K562 (cell line): ENCODE data around the gene ZNF32. TPM values are rescaled to one million over a fixed set of nuclear protein-coding genes. Genes with fewer than 3 reads are reported as not detected.

ENCODE experiments used
- ATAC-seq: fragments of 200-7000 bp; cut with Tn5 transposase; 3 replicates; pipeline ENCODE4 v1.9.1; 2020; ENCODE audit warnings: moderate library complexity
- BruUV-seq: library from RNA; stranded (reverse); fragments of 400-500 nt; replicated peaks from 2 replicates; lab custom pipeline; 2021; lab: Mats Ljungman, UMichigan
- CTCF ChIA-PET: fragments of 300-600 bp; formaldehyde crosslinking; extraction: SDS; loops from one replicate; lab custom pipeline; 2021; ENCODE audit warnings: low intra/inter-chr PET ratio; lab: Yijun Ruan, JAX
- POLR2A ChIA-PET: fragments of 300-600, 350-650 bp; sonication (Branson Sonifier 250); formaldehyde crosslinking; extraction: SDS; loops from one replicate; lab custom pipeline; 2021; ENCODE audit warnings: antibody characterized with exemption, inconsistent platforms; lab: Yijun Ruan, JAX
- DNase-seq, 4 experiments: peaks; one replicate each; pipeline versions ENCODE4 v3.0.0 to v3.0.0-alpha.2; 2011 to 2018; ENCODE audit warnings: low spot score in 3 of 4, mixed read lengths in 3 of 4; ENCODE audit errors: extremely low read depth in 1 of 4
- FAIRE-seq: peaks from 2 replicates; lab custom pipeline; 2011; peaks lifted over from hg19 to GRCh38; lab: Jason Lieb, UNC
- H2AFZ ChIP-seq: 2 replicates; pipeline ENCODE4 v1.6.0; 2011; ENCODE audit warnings: low read depth, low read length, control low read depth, inconsistent platforms
- H3K27ac ChIP-seq: fragments of 200-600 bp; 3 replicates; pipeline ENCODE4 v1.8.0; 2011; ENCODE audit warnings: low read depth, mild to moderate bottlenecking, control low read depth, inconsistent platforms, low read length, moderate library complexity, mixed read lengths; ENCODE audit errors: extremely low read depth
- H3K27me3 ChIP-seq, 2 experiments: fragments of 300-600 bp in 1 of 2; 2 replicates in 1 of 2; 3 replicates in 1 of 2; pipeline versions ENCODE4 v1.6.0 to v1.8.0; 2011; ENCODE audit warnings: inconsistent platforms in 2 of 2, low read length in 2 of 2, mild to moderate bottlenecking in 1 of 2, mixed read lengths in 1 of 2, moderate library complexity in 1 of 2; ENCODE audit not compliant: control insufficient read depth in 2 of 2, insufficient read depth in 2 of 2
- H3K36me3 ChIP-seq: fragments of 300-600 bp; 3 replicates; pipeline ENCODE4 v1.8.0; 2011; ENCODE audit warnings: mild to moderate bottlenecking, low read length, inconsistent platforms; ENCODE audit not compliant: control insufficient read depth, insufficient read depth
- H3K4me1 ChIP-seq, 2 experiments: fragments of 200-600 bp in 1 of 2; replicated peaks in 1 of 2; 2 replicates in 1 of 2; 3 replicates in 1 of 2; pipeline versions ENCODE4 v1.5.1 to v1.8.0; 2011; ENCODE audit warnings: inconsistent platforms in 2 of 2, low read length in 2 of 2, mild to moderate bottlenecking in 1 of 2, mixed read lengths in 1 of 2, moderate library complexity in 1 of 2; ENCODE audit not compliant: control insufficient read depth in 2 of 2, insufficient read depth in 2 of 2
- H3K4me2 ChIP-seq: 2 replicates; pipeline ENCODE4 v1.6.1; 2011; ENCODE audit warnings: low read length, control low read depth, inconsistent platforms, mixed read lengths; ENCODE audit not compliant: insufficient read depth
- H3K4me3 ChIP-seq: fragments of 200-600 bp; sonication (generic), shearing (Covaris generic); 2 replicates; pipeline ENCODE4 v1.5.1; 2016; ENCODE audit warnings: control low read depth, inconsistent platforms
- H3K79me2 ChIP-seq: fragments of 200-600 bp; 3 replicates; pipeline ENCODE4 v1.8.0; 2011; ENCODE audit warnings: low read length, inconsistent platforms; ENCODE audit not compliant: control insufficient read depth, insufficient read depth
- H3K9ac ChIP-seq, 2 experiments: 2 replicates each; pipeline versions ENCODE4 v1.6.0 to v1.6.1; 2011; ENCODE audit warnings: low read depth in 2 of 2, low read length in 2 of 2, control low read depth in 1 of 2, inconsistent platforms in 1 of 2, mild to moderate bottlenecking in 1 of 2, mixed read lengths in 1 of 2; ENCODE audit not compliant: insufficient read depth in 1 of 2
- H3K9me1 ChIP-seq: one replicate; pipeline ENCODE4 v1.6.0; 2011; ENCODE audit warnings: inconsistent platforms, mild to moderate bottlenecking, low read length, moderate library complexity; ENCODE audit not compliant: control insufficient read depth, insufficient read depth
- H3K9me3 ChIP-seq: replicated peaks from 2 replicates; pipeline ENCODE4 v1.5.1; 2011; ENCODE audit warnings: low read depth, low read length, inconsistent platforms; ENCODE audit not compliant: control insufficient read depth, insufficient read depth
- H4K20me1 ChIP-seq: replicated peaks from 2 replicates; pipeline ENCODE4 v1.6.1; 2011; ENCODE audit warnings: low read length, inconsistent platforms, mixed read lengths; ENCODE audit not compliant: control insufficient read depth, insufficient read depth
- CBX1 ChIP-seq: sonication (generic); IDR thresholded peaks from 2 replicates; pipeline ENCODE4 v1.6.1; 2016; ENCODE audit warnings: antibody characterized with exemption, low read depth, mild to moderate bottlenecking
- CBX3 ChIP-seq, 2 experiments: IDR thresholded peaks; 1 replicate in 1 of 2; 2 replicates in 1 of 2; pipeline ENCODE4 v1.6.1; 2012; ENCODE audit warnings: inconsistent platforms in 2 of 2, low read length in 2 of 2, borderline replicate concordance in 1 of 2, control low read depth in 1 of 2
- CBX5 ChIP-seq: IDR thresholded peaks from 2 replicates; pipeline ENCODE4 v1.6.1; 2014; ENCODE audit warnings: low read depth, borderline replicate concordance
- MTA2 ChIP-seq: fragments of 450-650 bp; IDR thresholded peaks from 2 replicates; pipeline ENCODE4 v1.6.1; 2016; ENCODE audit warnings: low read depth
- NUFIP1 ChIP-seq: fragments of 450-650 bp; IDR thresholded peaks from 2 replicates; pipeline ENCODE4 v1.6.1; 2018; ENCODE audit not compliant: partially characterized antibody
- RBM25 ChIP-seq: fragments of 200-400 bp; formaldehyde crosslinking; IDR thresholded peaks from 2 replicates; pipeline ENCODE4 v1.6.1; 2018; ENCODE audit warnings: low read length, low read depth, moderate library complexity; ENCODE audit not compliant: severe bottlenecking
- SOX6 ChIP-seq: fragments of 450-650 bp; IDR thresholded peaks from 2 replicates; pipeline ENCODE4 v1.6.1; 2014; ENCODE audit warnings: mild to moderate bottlenecking
- TRIM24 ChIP-seq, 2 experiments: fragments of 450-650 bp; IDR thresholded peaks; 2 replicates each; pipeline ENCODE4 v1.6.1; 2016
- TRIM28 ChIP-seq: fragments of 450-650 bp; IDR thresholded peaks from 2 replicates; pipeline ENCODE4 v1.6.1; 2017
- XRCC3 ChIP-seq: fragments of 450-650 bp; IDR thresholded peaks from 2 replicates; pipeline ENCODE4 v1.6.1; 2017; ENCODE audit warnings: mild to moderate bottlenecking, moderate library complexity
- ZNF695 ChIP-seq: fragments of 450-650 bp; formaldehyde crosslinking; IDR thresholded peaks from 2 replicates; pipeline ENCODE4 v1.4.0; 2020; ENCODE audit warnings: mild to moderate bottlenecking, moderate library complexity
- ZNF75A ChIP-seq: fragments of 450-650 bp; formaldehyde crosslinking; IDR thresholded peaks from 2 replicates; pipeline ENCODE4 v1.4.0; 2020; ENCODE audit warnings: mild to moderate bottlenecking
- WGBS: fragments of 100-300 bp; shearing (Covaris generic); methylation state at CpG from one replicate; pipeline ENCODE4 v1.1.6; 2016; ENCODE audit warnings: low coverage, mixed read lengths; ENCODE audit not compliant: insufficient coverage; ENCODE audit errors: missing lambda C conversion rate; 5-methylcytosine and 5-hydroxymethylcytosine counted together
- in situ Hi-C: fragments of 300-500 bp; cut with MboI; formaldehyde crosslinking; loops from 4 replicates; pipeline ENCODE4 v1.15.0; 2018; ENCODE audit warnings: inconsistent platforms, mixed read lengths
- intact Hi-C: fragments of 100-400 bp; cut with micrococcal nuclease; formaldehyde crosslinking; loops from 2 replicates; pipeline ENCODE4 v1.14.2; 2022
- polyA plus RNA-seq, 8 experiments: library from polyadenylated mRNA; depleted of rRNA in 4 of 8; stranded (reverse) in 5 of 8; unstranded in 3 of 8; fragments of >200 nt; fragmentation: Nextera tagmentation in 2 of 8; fragmentation: Illumina TruSeq in 1 of 8; extraction: Ambion mirVana in 2 of 8; extraction: Trizol in 1 of 8; gene quantifications; 2 replicates each; pipeline versions ENCODE4 v1.2.1 to v1.2.3, GENCODE V29; 2011 to 2014; ENCODE audit warnings: inconsistent platforms in 1 of 8, missing spikeins in 1 of 8
- total RNA-seq, 7 experiments: library from RNA; depleted of rRNA in 6 of 7; stranded (reverse); fragments of >200 nt in 6 of 7; fragmentation: Illumina TruSeq in 2 of 7; extraction: Trizol in 2 of 7; gene quantifications; 2 replicates each; pipeline versions ENCODE4 v1.2.1 to v1.2.3, GENCODE V29; 2011 to 2021; ENCODE audit warnings: low replicate concordance in 1 of 7
- TF ChIP-seq, protein P1 (sequence below): fragments of 450-650 bp; IDR thresholded peaks from 2 replicates; pipeline ENCODE4 v1.6.1; 2018; ENCODE audit warnings: mild to moderate bottlenecking, low read depth; ENCODE audit not compliant: partially characterized antibody
- TF ChIP-seq, protein P2 (sequence below): fragments of 450-650 bp; conservative IDR thresholded peaks from 2 replicates; pipeline ENCODE4 v1.6.1; 2016; ENCODE audit warnings: missing genetic modification characterization, low read depth, mild to moderate bottlenecking, missing compliant biosample characterization, moderate library complexity
- TF ChIP-seq, protein P3 (sequence below): fragments of 450-650 bp; IDR thresholded peaks from 2 replicates; pipeline ENCODE4 v1.6.1; 2018; ENCODE audit not compliant: partially characterized antibody

The ZNF32 gene
- total and polyA plus RNA-seq, 9 of the 15 experiments (the other 6 are each of a cell fraction or from before 2014, with no cell fraction given) = 17.3 to 57.0 (median 26.3) TPM

DNA sequence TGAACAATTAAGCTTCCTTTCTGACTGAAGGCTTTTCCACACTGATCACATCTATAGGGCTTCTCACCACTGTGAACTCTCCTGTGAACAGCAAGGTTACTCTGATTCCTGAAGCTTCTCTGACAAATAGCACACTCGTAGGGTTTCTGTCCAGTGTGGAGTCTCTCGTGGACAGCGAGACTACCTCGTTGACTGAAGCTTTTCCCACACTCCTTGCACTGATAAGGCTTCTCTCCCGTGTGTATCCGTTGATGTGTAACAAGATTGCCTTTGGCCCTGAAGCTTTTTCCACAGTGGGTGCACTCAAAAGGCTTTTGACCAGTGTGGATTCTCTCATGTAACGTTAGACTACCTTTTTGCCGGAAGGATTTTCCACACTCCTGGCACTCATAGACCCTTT is 4.4 kb downstream of the ZNF32 start:
- CTCF ChIA-PET = no interaction called here
- 79% methylated on average over 8 of the region's 8 CpGs for WGBS
- Histone ChIP-seq H3K9me1 (no peaks in the 10 kb centered on the region), H3K9ac (no peak overlapping the region), H3K27me3 (no peaks in the 10 kb centered on the region), H3K9me3 (peaks cover 30% of the 10 kb centered on the region), H3K36me3 (peaks cover 30% of the 10 kb centered on the region), H4K20me1 (no peaks in the 10 kb centered on the region), H3K4me1 (peaks cover 4 to 12% of the 10 kb centered on the region in 2 experiments; a peak in 3 of 5 replicates), H3K27ac (no peak overlapping the region), H3K4me2 (no peak overlapping the region), H2AFZ (no peak overlapping the region), H3K79me2 (no peaks in the 10 kb centered on the region), H3K4me3 (no peak overlapping the region)
- intact Hi-C loops = no loop called here
- no TSS peak for BruUV-seq
- no peak for ATAC-seq
- in situ Hi-C loops = no loop called here
- no peak for FAIRE-seq
- no peak for DNase-seq
- TF ChIP-seq RBM25 = peak; percentile 50
- peak; percentile 82; the same call in 1 of the 2 replicates for TF ChIP-seq XRCC3
- peak in 1 of 2 experiments; percentile 50; a peak in 1 of 4 replicates for TF ChIP-seq TRIM24 (IDR thresholded peaks at IDR 0.05)
- peak; percentile 96 for TF ChIP-seq ZNF75A (CRISPR knock-in tag)
- peak; percentile 80; the same call in 1 of the 2 replicates for TF ChIP-seq CBX1
- TF ChIP-seq CBX3 (IDR thresholded peaks at IDR 0.05; ENCODE audit: borderline replicate concordance in 1 of 2, low read length in 2 of 2) = peak in 1 of 2 experiments; percentile 91; a peak in 1 of 3 replicates
- peak; percentile 94 for TF ChIP-seq TRIM28
- TF ChIP-seq SOX6 = 0 out of 2 replicates have a peak, but pooled peaks have one; percentile 20
- no peak for TF ChIP-seq NUFIP1
- TF ChIP-seq, protein P1, sequence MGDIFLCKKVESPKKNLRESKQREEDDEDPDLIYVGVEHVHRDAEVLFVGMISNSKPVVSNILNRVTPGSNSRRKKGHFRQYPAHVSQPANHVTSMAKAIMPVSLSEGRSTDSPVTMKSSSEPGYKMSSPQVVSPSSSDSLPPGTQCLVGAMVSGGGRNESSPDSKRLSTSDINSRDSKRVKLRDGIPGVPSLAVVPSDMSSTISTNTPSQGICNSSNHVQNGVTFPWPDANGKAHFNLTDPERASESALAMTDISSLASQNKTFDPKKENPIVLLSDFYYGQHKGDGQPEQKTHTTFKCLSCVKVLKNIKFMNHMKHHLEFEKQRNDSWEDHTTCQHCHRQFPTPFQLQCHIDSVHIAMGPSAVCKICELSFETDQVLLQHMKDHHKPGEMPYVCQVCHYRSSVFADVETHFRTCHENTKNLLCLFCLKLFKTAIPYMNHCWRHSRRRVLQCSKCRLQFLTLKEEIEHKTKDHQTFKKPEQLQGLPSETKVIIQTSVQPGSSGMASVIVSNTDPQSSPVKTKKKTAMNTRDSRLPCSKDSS = peak; percentile 44
- no peak for TF ChIP-seq ZNF695 (CRISPR knock-in tag)
- TF ChIP-seq MTA2 = no peak
- TF ChIP-seq, protein P2, sequence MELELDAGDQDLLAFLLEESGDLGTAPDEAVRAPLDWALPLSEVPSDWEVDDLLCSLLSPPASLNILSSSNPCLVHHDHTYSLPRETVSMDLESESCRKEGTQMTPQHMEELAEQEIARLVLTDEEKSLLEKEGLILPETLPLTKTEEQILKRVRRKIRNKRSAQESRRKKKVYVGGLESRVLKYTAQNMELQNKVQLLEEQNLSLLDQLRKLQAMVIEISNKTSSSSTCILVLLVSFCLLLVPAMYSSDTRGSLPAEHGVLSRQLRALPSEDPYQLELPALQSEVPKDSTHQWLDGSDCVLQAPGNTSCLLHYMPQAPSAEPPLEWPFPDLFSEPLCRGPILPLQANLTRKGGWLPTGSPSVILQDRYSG = no peak
- TF ChIP-seq, protein P3, sequence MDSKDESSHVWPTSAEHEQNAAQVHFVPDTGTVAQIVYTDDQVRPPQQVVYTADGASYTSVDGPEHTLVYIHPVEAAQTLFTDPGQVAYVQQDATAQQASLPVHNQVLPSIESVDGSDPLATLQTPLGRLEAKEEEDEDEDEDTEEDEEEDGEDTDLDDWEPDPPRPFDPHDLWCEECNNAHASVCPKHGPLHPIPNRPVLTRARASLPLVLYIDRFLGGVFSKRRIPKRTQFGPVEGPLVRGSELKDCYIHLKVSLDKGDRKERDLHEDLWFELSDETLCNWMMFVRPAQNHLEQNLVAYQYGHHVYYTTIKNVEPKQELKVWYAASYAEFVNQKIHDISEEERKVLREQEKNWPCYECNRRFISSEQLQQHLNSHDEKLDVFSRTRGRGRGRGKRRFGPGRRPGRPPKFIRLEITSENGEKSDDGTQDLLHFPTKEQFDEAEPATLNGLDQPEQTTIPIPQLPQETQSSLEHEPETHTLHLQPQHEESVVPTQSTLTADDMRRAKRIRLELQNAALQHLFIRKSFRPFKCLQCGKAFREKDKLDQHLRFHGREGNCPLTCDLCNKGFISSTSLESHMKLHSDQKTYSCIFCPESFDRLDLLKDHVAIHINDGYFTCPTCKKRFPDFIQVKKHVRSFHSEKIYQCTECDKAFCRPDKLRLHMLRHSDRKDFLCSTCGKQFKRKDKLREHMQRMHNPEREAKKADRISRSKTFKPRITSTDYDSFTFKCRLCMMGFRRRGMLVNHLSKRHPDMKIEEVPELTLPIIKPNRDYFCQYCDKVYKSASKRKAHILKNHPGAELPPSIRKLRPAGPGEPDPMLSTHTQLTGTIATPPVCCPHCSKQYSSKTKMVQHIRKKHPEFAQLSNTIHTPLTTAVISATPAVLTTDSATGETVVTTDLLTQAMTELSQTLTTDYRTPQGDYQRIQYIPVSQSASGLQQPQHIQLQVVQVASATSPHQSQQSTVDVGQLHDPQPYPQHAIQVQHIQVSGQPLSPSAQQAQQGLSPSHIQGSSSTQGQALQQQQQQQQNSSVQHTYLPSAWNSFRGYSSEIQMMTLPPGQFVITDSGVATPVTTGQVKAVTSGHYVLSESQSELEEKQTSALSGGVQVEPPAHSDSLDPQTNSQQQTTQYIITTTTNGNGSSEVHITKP = no peak
- peak; percentile 86 for TF ChIP-seq CBX5
- POLR2A ChIA-PET = interaction anchor here (1.0 to 1.5 kb wide), 2 partner anchors 9 to 15 kb away, joined by 3 to 4 read pairs; no protein-coding TSS in a partner anchor
